ENCODE results near the gene CHI3L2. TPM values are rescaled to one million over a fixed set of nuclear protein-coding genes. Genes with fewer than 3 reads are reported as not detected.

Gene CHI3L2
- total and polyA plus RNA-seq, 12 donors = 0.33 to 9.1 (median 2.7) TPM; not detected in 1

DNA sequence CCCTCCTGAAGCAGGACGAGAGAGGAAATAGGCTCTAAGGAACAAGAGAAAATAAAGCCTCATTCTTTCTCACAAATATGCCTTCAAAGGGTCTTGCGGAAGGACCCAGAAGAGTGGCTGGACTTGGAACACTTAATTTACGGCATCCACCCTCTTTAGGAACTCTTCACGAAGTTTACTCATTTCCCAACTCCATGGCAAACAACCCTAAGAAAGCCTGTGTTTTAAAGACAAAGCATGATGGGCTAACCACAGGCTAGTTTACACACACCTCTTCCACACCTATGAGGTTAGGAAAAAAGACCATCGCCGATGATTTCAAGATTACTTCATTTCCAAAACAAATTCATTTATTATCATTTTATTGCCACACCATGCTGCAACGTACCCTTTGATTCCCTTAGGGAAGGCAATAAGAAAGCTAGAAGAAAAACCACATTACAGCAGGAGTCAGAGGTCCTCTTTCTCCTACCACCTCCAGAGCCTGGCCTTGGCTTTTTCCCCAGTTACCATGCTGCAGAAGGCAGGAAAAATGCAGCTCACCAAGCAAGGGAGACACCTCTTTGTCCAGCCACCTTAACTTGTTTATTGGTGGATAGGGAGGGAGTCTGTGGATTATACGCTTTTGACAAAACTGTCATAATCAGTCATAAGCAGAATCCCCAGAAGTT is 29.6 kb downstream of the CHI3L2 start:
- H3K4me1 ChIP-seq (replicated peaks in 1 of 2) = no peaks in the 10 kb centered on the region
- H3K27ac ChIP-seq = no peak overlapping the region
- H3K36me3 ChIP-seq (replicated peaks in 1 of 2) = no peaks in the 10 kb centered on the region
- intact Hi-C loops (cut with DNase I) = loop anchor here in 1 of 2 donors (10.0 kb wide), 1 partner anchor 78 kb away; no protein-coding TSS in a partner anchor
- no peaks in the 10 kb centered on the region for H3K27me3 ChIP-seq
- H3K9me3 ChIP-seq (replicated peaks in 1 of 3) = no peaks in the 10 kb centered on the region
- no peak overlapping the region for H3K4me3 ChIP-seq
- no peak for TF ChIP-seq POLR2A (IDR thresholded peaks at IDR 0.05)
- TF ChIP-seq, protein P1, sequence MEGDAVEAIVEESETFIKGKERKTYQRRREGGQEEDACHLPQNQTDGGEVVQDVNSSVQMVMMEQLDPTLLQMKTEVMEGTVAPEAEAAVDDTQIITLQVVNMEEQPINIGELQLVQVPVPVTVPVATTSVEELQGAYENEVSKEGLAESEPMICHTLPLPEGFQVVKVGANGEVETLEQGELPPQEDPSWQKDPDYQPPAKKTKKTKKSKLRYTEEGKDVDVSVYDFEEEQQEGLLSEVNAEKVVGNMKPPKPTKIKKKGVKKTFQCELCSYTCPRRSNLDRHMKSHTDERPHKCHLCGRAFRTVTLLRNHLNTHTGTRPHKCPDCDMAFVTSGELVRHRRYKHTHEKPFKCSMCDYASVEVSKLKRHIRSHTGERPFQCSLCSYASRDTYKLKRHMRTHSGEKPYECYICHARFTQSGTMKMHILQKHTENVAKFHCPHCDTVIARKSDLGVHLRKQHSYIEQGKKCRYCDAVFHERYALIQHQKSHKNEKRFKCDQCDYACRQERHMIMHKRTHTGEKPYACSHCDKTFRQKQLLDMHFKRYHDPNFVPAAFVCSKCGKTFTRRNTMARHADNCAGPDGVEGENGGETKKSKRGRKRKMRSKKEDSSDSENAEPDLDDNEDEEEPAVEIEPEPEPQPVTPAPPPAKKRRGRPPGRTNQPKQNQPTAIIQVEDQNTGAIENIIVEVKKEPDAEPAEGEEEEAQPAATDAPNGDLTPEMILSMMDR (IDR thresholded peaks at IDR 0.05) = no peak
- DNase-seq = no peak
- WGBS, 4 donors = 66 to 79% (median 73%) methylated on average over 8 of the region's 8 CpGs

DNA sequence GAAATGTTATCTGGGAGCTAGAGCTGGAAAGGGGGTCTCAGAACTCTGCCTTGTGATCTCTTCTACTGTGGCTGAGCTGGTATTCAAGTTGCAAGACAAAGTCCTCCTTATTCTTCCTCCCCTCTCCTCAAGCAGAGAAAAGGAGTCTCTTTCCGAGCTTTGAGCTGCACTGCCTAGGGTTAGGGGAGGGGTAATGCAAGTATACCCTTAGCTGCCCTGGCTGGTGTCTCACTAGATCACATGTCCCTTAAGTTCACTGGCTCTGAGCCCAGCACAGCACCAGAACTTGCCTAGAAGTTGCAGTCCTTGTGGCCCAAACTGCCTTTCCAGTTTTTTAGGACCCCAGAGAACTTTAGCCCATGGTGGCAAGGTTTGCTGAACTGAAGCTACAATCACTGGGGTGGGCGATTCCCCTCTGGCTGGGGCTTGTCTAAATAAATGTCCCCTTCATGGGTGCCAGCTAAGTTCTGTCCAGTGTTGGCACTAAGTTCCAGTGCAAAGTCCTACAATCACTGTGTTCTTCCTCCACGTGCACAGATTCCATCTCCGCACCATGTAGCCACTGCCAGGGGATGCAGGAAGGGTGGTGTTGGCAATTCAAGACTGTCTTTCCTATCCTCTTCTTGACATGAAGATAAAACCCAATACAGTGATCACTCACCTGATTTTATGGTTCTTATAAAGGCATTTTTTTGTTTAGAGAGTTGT is 40.4 kb downstream of the CHI3L2 start:
- 50 to 72% (median 69%) methylated on average over 3 to 4 of the region's 4 CpGs for WGBS, 4 donors
- intact Hi-C loops (cut with DNase I) = no loop called here
- no peak for TF ChIP-seq POLR2A (IDR thresholded peaks at IDR 0.05)
- TF ChIP-seq, protein P1 (IDR thresholded peaks at IDR 0.05) = no peak
- Histone ChIP-seq H3K9me3 (replicated peaks in 1 of 3) (no peaks in the 10 kb centered on the region), H3K27me3 (peaks cover 28% of the 10 kb centered on the region), H3K27ac (no peak overlapping the region), H3K4me1 (replicated peaks in 1 of 2) (no peaks in the 10 kb centered on the region), H3K36me3 (replicated peaks in 1 of 2) (no peaks in the 10 kb centered on the region), H3K4me3 (no peak overlapping the region)
- DNase-seq = no peak

DNA sequence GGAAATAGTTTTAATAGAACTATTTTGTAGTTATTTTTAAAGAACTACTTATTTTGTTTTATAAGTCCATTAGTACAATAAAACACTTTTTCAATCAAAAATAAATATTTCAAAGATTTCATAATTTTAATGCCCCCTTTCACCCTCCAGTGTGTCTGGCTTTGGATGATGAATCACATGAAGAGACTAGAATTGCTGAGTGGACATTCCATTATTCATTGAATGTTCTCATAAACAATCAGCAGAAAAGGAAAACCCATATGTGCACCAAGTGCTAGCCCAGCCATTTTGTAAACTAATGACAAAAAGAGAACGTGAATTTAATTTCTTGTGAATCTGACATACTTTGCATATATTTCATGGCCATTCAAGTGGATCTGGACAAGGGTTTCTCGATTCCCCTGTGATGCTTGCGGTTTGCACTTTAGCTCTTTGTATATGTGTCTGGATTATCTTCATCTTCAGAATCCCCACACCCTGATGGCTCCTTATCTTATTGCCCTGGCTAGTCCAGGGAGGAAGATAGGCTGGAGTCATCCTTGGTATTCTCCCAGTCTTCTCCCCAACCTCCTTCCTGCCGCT is 42.4 kb downstream of the CHI3L2 start:
- WGBS, 4 donors = 83 to 88% (median 85%) methylated on average over 4 of the region's 4 CpGs
- intact Hi-C loops (cut with DNase I) = no loop called here
- no peaks in the 10 kb centered on the region for H3K36me3 ChIP-seq (replicated peaks in 1 of 2)
- DNase-seq = no peak
- H3K4me3 ChIP-seq = no peak overlapping the region
- no peak for TF ChIP-seq POLR2A (IDR thresholded peaks at IDR 0.05)
- TF ChIP-seq, protein P1 (IDR thresholded peaks at IDR 0.05) = no peak
- no peak overlapping the region for H3K27ac ChIP-seq
- H3K27me3 ChIP-seq = peaks cover 28% of the 10 kb centered on the region
- no peaks in the 10 kb centered on the region for H3K9me3 ChIP-seq (replicated peaks in 1 of 3)
- H3K4me1 ChIP-seq (replicated peaks in 1 of 2) = no peaks in the 10 kb centered on the region

DNA sequence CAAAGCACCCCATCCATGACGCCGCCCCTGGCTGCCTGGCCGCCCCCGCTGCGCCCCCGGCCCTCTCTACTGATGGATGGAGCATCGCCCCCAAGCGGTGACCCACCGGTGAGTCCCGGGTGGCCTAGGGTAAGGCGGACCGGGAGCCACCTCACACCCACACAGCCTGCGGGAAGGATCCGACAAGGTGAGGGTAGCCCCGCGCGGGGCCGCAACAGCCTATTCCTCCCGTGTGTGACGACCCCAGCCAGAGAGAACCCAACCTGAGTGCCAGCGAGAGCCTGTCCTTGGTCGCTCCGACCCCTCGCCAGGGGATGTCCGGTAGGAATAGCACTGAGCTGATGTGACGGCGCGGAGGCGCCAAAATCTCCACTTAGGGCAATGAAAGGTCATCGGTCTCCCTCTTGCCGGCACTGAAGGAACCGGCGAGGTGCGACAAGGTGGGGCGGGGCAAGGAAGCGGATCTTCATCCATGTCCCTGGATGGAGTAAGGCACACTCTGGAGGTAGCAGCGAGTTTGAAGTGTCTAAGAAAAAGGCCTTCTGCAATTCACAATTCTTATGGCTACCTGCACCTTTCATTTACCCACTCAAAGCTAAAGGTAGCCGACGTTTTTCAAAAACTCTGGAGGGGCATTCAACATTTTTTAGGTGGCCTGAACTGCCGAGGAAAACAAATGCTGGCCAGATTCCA is 43.4 kb downstream of the CHI3L2 start:
- 4 to 8% (median 6%) methylated on average over 16 to 40 of the region's 40 CpGs for WGBS, 4 donors
- TF ChIP-seq, protein P1 (IDR thresholded peaks at IDR 0.05) = no peak
- TF ChIP-seq POLR2A (IDR thresholded peaks at IDR 0.05) = no peak
- Histone ChIP-seq H3K4me3 (no peak overlapping the region), H3K27me3 (peaks cover 28% of the 10 kb centered on the region), H3K36me3 (replicated peaks in 1 of 2) (no peaks in the 10 kb centered on the region), H3K27ac (no peak overlapping the region), H3K4me1 (replicated peaks in 1 of 2) (no peaks in the 10 kb centered on the region), H3K9me3 (replicated peaks in 1 of 3) (no peaks in the 10 kb centered on the region)
- intact Hi-C loops (cut with DNase I) = no loop called here
- DNase-seq = no peak

Measured in adrenal gland (tissue), 12 donors.